ENCODE results near the gene DOK3.

DOK3 gene, protein sequence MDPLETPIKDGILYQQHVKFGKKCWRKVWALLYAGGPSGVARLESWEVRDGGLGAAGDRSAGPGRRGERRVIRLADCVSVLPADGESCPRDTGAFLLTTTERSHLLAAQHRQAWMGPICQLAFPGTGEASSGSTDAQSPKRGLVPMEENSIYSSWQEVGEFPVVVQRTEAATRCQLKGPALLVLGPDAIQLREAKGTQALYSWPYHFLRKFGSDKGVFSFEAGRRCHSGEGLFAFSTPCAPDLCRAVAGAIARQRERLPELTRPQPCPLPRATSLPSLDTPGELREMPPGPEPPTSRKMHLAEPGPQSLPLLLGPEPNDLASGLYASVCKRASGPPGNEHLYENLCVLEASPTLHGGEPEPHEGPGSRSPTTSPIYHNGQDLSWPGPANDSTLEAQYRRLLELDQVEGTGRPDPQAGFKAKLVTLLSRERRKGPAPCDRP

DNA sequence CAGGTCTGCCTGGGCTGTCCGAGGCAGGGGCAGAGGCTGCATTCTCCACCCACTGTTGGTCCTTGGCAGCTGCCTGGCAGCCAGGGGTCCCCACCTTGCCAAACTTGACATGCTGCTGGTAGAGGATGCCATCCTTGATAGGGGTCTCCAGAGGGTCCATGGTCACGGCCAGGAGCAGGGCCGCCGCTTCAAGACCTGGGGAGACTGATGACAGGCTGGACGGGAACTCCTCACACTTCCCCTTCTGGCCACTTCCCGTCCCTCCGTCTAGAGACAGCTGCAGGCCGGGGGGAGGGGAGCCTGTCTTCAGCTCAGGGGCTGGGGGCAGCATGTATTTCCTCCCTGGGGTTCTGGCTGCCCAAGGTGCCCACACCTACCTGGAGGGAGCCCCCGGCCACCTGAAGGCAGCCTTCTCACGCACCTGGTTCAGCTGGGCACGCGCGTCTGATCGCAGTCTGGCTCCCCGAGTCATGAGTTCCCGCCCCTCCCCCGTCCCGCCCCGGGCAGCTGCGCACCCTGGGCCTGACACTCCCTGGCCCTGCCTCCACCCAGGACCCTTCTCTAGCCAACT is at the start of gene DOK3:
DOK3 (minus strand) TSS at position 446 of the 571 bp plus-strand sequence; CDS start at position 160, 286 bp downstream.
- no peak for DNase-seq (ENCODE audit: low read depth in 2 of 2, low spot score in 1 of 2)

DNA sequence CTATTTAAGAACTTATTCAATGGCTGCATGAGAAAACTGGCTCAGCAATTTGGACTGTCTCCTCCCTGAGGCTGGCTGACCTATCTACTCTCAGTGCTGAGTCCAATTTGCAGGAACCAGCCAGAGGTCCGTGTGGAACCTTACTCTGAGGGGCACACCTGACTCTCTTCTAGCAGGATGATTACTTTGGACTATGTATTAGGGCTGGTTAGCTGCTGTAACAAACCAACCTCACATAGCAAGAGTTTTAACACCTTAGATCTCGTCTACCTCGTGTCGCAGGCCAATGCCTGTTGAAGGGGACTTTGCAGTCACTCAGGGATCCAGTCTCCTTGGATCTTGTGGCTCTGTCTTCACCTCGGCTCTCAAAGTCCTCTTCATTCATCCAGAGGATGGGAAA is 48.2 kb upstream of the DOK3 start:
- DNase-seq (ENCODE audit: low read depth in 2 of 2, low spot score in 1 of 2), result no peak

DNA sequence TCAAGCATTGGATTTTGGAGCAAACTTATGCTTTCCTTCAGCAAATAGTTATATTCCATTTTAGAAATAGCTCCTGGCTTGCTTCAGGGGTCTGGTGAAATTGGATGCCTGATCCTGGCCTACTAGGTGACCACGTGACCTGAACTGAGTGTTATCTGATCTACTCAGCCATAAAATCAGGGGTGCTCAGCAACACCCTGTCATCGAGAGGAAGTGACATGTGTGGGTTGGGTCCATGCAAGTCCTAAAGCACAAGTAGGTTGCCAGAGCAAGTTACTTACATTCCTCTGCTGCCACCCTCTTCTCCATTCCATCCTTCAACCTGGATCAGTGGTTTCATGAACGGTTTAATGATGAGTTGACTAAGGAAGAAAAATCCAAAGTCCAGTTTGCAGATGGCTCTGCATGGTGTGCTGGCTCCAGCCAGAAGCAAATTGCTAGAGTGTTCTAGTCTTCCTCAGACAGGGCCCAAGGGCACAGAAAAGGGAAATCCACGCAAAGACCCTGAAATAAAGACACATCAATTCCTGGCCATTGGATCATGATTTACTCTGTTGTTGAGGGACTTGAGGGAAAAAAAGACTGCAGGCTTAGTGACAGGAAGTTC is 47.5 kb upstream of the DOK3 start:
- no peak for DNase-seq (ENCODE audit: low read depth in 2 of 2, low spot score in 1 of 2)

DNA sequence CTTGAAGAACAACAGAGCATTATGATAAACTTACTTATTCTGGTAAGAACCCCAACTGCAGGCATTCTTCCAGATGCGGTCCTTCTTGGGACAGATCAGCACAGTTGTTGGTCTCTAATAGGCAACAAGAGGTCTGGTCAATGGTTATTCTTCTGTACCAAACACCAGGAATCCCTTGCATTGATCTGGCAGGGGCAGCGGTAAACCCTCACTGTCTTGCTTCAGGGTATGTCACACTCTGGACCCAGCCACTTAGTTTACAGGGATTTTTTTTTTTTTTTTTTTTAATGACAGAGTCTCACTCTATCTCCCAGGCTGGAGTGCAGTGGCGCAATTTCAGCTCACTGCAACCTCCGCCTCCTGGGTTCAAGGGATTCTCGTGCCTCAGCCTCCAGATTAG is 46.0 kb upstream of the DOK3 start:
- DNase-seq (ENCODE audit: low read depth in 2 of 2, low spot score in 1 of 2), result no peak

DNA sequence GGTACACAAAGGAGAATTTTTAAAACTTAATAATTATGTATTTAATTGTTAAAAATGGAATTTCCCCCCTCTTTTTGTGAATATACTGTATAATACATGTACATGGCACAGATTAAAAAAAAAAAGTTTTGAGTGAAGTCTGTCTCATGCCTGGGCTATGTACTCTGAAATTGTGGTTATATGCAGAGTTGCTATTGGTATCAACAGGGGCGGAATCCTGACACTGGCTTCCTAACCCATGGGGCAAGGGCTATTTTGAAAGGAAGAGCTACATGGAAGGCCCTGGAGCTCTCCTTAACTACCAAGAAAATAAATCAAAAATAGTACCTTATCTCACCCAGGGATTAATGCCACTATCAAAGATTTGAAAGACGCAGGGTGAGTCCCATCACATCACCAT is 45.6 kb upstream of the DOK3 start:
- DNase-seq (ENCODE audit: low read depth in 2 of 2, low spot score in 1 of 2), result no peak

DNA sequence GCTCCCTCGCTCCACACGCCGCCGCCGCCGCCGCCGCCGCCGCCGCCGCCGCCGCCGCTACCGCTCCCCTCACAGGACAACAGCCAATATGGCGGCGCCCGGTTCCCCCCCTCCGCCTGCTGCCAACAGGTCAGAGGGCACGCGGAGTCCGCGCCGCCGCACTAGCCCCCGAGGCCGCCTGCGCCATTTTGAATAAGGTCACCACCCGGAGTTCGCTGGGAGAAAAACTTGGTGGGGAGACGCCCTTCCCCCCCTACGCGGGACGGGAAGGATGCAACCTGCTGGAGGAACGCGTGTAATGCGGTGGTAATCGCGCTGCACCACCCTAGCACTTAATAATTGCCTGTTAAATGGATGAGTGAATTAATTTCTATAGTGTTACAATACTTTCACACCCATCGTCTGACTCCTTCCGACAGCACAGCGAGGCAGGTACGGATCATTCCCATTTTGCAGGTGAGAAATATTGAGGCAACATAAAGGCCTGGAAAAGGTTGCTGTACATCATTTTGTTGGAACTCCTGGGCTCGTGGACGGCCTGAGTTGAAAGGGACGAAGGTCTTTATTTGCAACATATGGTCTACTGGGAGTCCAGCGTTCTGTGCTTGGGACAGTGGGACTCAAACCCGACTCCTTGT is 45.0 kb upstream of the DOK3 start, which contains the start of gene FAM193B:
FAM193B (minus strand) TSS at position 90 of the 638 bp plus-strand sequence. CDS start 105 bp downstream, outside the sequence.
- DNase-seq (ENCODE audit: low read depth in 2 of 2, low spot score in 1 of 2), result peak; percentile 89

DNA sequence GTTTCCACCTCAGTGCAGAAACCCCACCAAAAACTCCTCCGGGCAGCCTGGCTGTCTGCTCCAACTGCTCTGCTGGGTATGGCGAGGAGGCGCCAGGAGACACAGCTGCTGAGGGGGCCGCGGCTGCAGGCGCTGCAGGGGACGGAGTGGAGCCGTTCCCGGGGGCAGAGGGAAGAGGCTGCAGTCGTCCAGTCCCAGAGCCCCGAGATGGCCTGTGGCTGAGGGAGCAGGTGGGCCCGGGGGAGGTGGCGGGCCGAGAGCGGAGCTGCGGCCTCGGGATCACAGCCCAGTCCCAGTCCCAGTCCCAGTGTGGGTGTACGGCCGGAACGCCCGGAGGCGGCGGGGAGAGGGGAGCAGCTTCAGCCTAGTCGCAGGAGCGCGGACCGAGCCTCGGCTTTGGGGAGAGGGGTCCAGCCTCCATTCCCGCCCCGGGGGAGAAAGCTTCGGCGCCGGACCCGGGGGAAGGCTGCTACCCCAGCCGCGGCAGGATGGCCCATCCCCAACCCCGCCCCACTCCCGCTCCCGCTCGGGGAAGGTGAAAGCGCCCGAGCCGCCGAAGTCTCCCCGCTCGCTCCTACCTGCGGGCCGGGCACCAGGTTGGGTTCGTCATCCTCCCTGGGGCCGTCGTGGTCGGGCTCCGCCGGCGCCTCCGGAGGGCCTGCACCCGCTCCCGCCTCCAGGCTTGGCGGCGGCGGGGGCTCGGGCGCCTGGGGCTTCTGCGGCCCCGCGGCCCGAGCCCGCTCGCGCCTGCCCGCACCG is 44.2 kb upstream of the DOK3 start:
- no peak for DNase-seq (ENCODE audit: low read depth in 2 of 2, low spot score in 1 of 2)

DNA sequence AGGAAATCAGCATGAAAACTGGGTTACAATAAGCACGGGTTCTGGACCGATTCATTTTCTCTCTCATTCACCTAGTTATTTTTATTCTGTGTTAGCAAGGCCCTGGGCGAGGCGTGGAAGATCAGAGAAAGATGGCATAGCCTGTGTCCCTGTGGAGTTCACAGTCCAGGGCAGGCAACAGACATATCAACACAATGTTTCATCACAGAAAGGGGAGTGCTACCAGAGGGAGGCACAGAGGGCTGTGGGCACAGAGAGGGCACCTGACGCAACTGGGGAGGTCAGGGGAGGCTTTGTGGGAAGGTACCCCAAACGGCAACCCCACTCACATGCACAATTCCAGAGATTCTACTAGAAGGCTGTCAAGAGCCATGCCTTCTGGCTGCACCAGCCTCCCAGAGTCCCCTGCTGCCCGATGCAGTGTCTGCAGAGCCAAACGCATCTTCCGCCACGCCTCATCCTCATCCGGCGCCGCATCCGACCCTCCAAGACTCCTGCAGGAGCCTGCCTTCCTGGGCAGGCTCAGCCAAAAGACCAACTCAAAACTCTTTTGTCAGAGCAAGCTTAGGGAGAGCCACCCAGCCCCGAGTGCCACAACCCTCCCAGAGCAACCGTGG is 43.3 kb upstream of the DOK3 start:
- no peak for DNase-seq (ENCODE audit: low read depth in 2 of 2, low spot score in 1 of 2)

DNA sequence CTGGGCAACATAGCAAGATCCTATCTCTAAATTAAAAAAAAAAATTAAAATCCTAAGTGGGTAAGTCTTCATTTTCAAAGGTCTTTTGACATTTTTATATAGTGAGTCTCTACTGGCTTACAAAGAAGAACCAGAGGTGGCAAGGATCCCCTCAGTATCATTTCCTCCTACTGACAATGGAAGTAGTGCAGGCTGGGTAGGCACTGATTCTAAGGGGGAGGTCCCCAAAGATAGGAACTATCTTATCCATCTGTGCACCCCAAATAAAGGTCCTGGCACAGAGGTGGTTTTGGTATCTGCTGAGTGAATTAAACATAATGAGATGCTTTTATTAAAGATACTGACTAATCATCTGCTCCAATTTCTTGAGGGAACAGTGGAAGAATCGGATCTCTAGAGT is 40.5 kb upstream of the DOK3 start:
- DNase-seq (ENCODE audit: low read depth in 2 of 2, low spot score in 1 of 2), result no peak

DNA sequence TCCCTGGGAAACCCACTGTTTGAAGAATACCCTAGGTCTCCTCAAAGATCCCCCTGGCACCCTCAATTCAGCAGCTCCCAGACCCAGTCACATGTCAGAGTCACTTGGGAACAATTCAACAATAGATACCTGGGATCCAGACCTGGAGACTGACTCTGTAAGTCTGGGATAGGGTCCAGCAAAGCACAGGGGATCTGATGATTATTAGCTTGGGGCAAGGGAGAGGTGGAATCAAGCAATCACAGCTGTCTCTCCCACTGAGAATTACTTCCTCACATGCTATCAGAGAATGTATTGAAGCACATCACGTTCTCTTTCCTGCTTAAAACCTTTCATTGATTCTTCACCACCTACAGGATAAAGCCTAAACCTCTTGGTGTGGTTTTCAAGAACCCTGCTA is 38.9 kb upstream of the DOK3 start:
- DNase-seq (ENCODE audit: low read depth in 2 of 2, low spot score in 1 of 2), result no peak

DNA sequence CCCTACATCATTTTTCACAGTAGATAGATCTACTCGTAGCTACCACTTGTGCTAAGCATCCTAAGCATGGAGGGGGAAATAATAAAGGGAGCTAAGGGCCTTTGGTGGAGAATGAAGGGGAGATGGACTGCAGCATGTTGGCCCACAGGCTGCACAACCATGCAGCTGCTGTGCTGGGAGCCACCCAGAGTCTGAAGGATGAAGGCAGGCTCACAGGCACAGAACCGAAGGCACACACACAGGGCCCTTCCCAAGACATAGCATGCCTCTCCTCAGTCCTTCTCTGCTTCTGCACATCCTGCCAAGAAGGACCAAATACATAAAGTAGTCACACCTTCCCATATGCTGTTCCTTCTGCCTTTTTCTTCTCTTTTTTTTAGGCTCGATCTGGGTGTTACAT is 38.1 kb upstream of the DOK3 start:
- no peak for DNase-seq (ENCODE audit: low read depth in 2 of 2, low spot score in 1 of 2)

DNA sequence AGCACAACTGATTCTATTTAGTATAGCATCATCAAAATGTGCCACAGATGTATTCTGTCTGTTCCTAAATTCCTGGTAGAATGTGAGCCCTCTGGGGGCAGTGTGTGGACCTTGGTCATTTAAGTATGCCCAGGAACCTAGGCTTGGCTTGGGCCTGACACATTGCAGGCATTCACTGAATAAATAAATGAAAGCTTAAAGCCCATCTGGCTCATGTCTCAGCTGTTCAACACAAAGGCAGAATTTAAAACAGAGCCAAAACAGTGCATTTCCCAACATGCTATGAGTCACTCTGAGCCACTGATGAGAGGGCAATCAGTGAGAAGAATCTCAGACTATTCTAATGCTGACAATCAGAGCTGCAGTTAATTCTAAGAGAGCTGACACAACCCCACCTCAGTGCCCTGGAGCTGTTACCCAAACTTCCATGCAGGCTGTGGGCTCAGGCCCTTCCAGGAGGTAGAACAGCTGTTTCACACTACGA is 36.7 kb upstream of the DOK3 start:
- no peak for DNase-seq (ENCODE audit: low read depth in 2 of 2, low spot score in 1 of 2)

DNA sequence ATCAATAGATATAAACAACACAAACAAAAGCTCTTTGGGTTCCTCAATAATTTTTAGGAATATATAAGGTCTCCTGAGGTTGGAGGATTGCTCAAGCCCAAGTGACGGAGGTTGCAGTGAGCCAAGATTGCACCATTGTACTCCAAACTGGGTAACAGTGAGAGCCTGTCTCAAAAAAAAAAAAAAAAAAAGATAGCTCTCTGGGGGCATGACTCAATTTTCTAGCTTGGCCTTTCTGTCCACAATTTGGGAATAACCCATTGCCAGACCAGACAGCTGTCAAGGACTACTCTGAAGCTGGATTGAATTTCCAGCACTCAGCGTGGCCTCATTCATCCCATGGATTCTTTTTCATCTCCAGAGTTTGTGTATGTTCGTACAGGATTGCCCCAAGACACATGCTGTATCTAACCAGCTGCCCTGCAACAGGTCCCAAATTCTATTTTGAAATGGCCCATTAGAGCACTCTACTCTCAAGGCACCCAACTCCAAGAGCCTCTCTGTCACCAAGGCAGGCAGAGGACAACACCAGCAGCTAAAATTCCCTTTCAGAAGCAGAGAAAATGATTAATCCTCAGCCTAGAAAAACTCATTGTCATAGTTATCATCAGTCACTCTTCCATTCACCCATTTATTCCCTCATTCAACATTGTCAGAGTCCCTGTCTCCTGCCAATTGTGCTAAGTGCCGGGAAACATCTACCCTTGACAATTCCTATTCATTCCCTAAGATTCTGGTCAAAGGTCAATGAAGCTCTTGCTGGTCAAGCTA is 36.0 kb upstream of the DOK3 start:
- no peak for DNase-seq (ENCODE audit: low read depth in 2 of 2, low spot score in 1 of 2)

DNA sequence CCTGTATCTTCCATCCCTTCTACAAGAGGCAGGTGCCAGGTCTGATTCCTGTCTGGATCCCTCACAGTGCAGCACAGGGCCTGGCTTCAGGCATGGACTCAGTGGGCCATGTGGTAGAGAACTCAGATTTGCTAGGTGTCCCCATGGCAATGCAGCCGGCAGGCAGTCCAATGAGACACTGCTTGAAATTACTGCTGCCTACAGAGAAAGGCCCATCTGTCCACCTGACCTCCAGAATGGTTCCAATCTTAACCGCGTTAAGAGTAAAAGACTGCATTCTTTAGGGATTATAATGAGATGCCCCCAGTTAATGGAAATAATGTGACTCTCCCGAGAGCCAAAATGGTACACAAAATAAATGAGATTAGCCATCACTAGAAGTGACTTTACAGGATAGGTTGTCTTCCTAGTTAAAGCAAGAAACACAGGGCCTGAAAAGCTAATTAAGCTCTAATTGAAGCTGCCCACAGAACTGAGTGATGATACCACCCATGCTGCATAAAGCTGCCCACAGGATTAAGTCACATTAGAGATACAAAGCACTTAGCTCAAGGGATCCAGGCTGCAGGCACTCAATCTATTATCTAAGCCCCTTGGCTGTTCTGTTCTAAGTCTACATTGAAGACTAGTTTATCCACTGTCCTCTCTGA is 33.3 kb upstream of the DOK3 start:
- no peak for DNase-seq (ENCODE audit: low read depth in 2 of 2, low spot score in 1 of 2)

DNA sequence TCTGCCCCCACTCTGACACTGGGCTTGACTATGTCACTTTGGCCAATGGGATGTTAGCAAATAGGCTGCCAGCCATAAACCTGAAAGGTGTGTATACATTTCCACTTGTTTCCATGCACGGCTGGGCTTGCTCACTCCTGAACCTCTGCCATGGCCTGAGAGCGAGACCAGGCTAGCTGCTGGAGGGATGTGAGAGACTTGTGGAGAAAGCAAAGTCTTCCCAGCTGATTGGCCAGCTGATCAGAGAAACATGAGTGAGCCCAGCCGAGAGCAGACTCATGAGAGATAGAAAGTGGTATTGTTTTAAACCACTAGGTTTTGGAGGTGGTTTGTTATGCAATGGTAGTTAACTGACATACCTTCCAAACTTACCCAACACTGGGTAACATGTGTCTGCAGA is 30.8 kb upstream of the DOK3 start:
- no peak for DNase-seq (ENCODE audit: low read depth in 2 of 2, low spot score in 1 of 2)

DNA sequence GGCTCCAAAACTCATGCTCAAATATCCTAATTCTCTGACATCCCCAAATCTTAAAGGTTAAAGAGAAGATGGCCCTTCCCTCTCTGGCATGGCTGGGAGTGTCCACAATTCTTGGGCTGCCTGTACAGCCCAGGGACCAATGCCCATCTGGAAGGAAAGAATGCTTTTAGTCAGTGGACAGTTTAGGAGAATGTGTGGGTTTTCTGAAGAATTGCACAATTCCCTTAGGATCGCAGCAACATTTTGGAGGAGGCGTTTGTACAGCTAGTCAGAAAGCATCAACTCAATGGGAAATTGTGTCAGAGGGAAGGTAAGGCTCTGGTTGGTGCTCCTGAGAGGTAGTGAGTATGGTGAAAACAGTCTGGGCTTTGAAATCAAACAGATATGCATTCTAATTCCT is 29.8 kb upstream of the DOK3 start:
- no peak for DNase-seq (ENCODE audit: low read depth in 2 of 2, low spot score in 1 of 2)

DNA sequence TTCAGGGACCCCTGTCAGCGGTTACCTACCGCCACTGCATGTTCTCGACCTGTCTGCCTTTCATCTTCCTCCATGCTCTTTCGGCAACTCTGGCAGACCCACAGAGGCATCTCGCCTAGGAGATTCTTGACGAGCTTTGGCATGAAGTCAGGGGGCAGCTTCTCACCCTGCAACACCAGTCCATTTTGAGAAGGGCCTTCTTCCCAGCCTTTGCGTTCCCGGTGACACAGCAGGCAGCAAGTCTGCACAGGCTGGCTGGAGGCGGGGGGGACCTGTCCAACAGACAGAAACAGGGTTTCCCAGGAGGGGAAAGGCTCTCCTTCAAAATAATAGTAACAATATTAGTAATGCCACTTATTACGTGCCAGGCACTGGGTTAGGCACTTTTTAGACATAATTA is 29.2 kb upstream of the DOK3 start:
- no peak for DNase-seq (ENCODE audit: low read depth in 2 of 2, low spot score in 1 of 2)

DNA sequence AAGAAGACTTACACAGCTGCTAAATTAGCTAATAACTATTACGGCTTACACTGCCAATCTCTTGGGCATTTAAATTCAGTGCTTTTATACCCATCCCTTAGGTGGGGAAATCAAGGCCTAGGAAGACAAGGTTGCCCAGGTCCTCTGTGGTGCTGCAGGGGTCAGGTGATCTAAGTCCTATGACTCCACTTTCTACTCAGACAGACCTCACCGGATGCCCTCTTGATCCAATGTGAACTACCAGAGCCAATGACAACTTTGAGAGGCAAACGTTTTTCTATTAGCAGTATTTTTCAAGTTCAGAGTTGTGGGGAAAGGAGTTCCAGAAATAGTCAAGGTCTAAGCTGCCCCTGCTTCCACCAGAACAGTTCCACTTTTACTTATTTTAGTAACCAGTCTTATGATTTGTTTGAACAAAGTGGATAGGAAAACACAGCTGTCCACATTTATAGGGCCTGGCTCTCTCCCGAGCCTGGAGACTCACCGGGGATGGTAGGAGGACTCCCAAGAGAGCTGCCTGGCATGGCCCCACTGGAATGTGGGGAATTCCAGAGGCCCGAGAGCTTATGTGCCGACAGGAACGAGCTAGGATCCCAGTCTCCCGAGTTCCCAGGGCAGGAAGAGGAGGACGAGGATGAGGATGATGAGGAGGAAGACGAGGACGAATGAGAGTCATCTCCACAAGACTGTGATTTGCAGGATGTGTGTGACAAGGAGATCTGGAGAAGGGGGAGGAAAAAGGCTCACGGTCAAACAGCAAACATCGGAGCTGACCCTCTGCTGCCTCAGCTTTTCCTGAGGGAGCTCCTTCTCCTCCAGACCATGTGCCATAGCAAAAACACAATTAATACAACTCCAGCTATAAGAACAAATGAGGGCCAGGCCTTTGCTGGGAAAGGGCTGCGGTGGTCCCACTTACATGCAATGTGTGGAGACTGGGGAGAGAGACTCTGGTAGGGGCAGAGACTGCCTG is 28.0 kb upstream of the DOK3 start:
- DNase-seq (ENCODE audit: low read depth in 2 of 2, low spot score in 1 of 2), result no peak
